Measurements from ENCODE around the gene POU2F3. TPM values are rescaled to one million over a fixed set of nuclear protein-coding genes. Genes with fewer than 3 reads are reported as not detected.

The POU2F3 gene
- total and polyA plus RNA-seq, 2 of the 13 experiments (the other 11 are each of a cell fraction or from before 2014, with no cell fraction given), result not detected

DNA sequence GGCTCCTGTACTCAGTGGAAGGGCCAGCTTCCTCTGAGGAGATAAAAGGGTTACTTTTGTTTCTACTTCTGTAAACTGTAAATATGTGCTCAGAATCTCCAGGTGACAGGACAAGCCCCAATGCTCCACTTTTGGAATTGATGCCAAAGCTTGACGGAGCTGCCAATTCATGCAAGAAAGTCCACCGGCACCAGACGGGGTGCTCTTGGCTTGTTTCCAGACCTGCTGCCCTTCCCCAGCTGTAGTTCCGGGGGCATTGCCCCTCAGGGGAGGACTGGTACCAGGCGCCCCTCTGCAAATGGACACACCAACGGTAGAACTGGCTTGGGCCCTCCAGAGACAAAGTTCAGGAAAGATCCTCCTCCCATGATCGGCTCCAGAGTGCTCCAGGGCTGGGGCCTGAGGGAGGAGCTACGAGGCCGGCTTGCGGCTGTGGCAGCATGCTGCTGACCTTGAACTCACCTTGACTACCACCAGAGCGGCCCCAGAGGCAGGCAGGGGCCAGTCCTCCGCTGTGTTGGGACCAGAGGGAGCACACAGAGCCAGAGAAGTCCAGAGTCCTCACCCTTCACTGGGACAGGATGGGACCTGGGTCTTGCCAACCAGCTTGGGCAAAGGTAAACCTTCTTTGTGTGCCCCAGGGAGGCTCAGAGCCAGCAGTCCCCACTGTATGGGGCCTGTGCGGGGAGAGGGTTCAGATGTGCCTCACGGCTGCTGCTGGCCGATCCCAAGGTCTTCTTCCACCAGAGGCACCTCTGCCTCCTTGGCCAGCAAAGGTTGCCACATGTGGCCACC, 46.9 kb upstream of the POU2F3 start (continued):
- TF ChIP-seq, protein P1, sequence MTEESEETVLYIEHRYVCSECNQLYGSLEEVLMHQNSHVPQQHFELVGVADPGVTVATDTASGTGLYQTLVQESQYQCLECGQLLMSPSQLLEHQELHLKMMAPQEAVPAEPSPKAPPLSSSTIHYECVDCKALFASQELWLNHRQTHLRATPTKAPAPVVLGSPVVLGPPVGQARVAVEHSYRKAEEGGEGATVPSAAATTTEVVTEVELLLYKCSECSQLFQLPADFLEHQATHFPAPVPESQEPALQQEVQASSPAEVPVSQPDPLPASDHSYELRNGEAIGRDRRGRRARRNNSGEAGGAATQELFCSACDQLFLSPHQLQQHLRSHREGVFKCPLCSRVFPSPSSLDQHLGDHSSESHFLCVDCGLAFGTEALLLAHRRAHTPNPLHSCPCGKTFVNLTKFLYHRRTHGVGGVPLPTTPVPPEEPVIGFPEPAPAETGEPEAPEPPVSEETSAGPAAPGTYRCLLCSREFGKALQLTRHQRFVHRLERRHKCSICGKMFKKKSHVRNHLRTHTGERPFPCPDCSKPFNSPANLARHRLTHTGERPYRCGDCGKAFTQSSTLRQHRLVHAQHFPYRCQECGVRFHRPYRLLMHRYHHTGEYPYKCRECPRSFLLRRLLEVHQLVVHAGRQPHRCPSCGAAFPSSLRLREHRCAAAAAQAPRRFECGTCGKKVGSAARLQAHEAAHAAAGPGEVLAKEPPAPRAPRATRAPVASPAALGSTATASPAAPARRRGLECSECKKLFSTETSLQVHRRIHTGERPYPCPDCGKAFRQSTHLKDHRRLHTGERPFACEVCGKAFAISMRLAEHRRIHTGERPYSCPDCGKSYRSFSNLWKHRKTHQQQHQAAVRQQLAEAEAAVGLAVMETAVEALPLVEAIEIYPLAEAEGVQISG (CRISPR knock-in tag; IDR thresholded peaks at IDR 0.05), result peak; percentile 68
- TF ChIP-seq CBX1 (IDR thresholded peaks at IDR 0.05; ENCODE audit: low read depth), result peak; percentile 12
- TF ChIP-seq, protein P2, sequence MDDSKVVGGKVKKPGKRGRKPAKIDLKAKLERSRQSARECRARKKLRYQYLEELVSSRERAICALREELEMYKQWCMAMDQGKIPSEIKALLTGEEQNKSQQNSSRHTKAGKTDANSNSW (CRISPR knock-in tag; IDR thresholded peaks at IDR 0.05; ENCODE audit: borderline replicate concordance), result no peak
- 0 out of 2 replicates have a peak, but pooled peaks have one; percentile 42 for TF ChIP-seq ZNF605 (CRISPR knock-in tag; IDR thresholded peaks at IDR 0.05)
- no peak for TF ChIP-seq ONECUT2 (CRISPR knock-in tag; IDR thresholded peaks at IDR 0.05)
- TF ChIP-seq, protein P3, sequence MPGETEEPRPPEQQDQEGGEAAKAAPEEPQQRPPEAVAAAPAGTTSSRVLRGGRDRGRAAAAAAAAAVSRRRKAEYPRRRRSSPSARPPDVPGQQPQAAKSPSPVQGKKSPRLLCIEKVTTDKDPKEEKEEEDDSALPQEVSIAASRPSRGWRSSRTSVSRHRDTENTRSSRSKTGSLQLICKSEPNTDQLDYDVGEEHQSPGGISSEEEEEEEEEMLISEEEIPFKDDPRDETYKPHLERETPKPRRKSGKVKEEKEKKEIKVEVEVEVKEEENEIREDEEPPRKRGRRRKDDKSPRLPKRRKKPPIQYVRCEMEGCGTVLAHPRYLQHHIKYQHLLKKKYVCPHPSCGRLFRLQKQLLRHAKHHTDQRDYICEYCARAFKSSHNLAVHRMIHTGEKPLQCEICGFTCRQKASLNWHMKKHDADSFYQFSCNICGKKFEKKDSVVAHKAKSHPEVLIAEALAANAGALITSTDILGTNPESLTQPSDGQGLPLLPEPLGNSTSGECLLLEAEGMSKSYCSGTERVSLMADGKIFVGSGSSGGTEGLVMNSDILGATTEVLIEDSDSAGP (CRISPR knock-in tag; IDR thresholded peaks at IDR 0.05; ENCODE audit: borderline replicate concordance), result peak; percentile 96
- no peak for TF ChIP-seq ZNF282 (IDR thresholded peaks at IDR 0.05; ENCODE audit: partially characterized antibody)
- TF ChIP-seq PCBP2 (optimal IDR thresholded peaks at IDR 0.05; ENCODE audit: low read depth, low read length, poor library complexity, severe bottlenecking), result no peak
- TF ChIP-seq ZNF567 (CRISPR knock-in tag; IDR thresholded peaks at IDR 0.05; ENCODE audit: borderline replicate concordance), result 0 out of 2 replicates have a peak, but pooled peaks have one; percentile 57
- peak; percentile 44; the same call in 1 of the 2 replicates for TF ChIP-seq BORCS8-MEF2B (CRISPR knock-in tag; IDR thresholded peaks at IDR 0.05)
- 0 out of 2 replicates have a peak, but pooled peaks have one; percentile 58 for TF ChIP-seq THYN1 (CRISPR knock-in tag; IDR thresholded peaks at IDR 0.05; ENCODE audit: borderline replicate concordance, low read depth)
- TF ChIP-seq TCF7L2 (IDR thresholded peaks at IDR 0.05; ENCODE audit: low read depth, low read length), result no peak
- TF ChIP-seq ZNF180 (CRISPR knock-in tag; IDR thresholded peaks at IDR 0.05; ENCODE audit: borderline replicate concordance, low read depth), result no peak
- TF ChIP-seq KDM1A (CRISPR knock-in tag; IDR thresholded peaks at IDR 0.05), result no peak
- TF ChIP-seq ASH2L (IDR thresholded peaks at IDR 0.05; ENCODE audit: insufficient read length, low read depth, low read length), result no peak
- TF ChIP-seq ZNF256 (CRISPR knock-in tag; conservative IDR thresholded peaks at IDR 0.05), result no peak
- TF ChIP-seq KLF6 (CRISPR knock-in tag; IDR thresholded peaks at IDR 0.05), result no peak
- peak; percentile 77; the same call in 1 of the 2 replicates for TF ChIP-seq ZMYM2 (CRISPR knock-in tag; IDR thresholded peaks at IDR 0.05)
- no peak for TF ChIP-seq HMGA1 (CRISPR knock-in tag; conservative IDR thresholded peaks at IDR 0.05)
- TF ChIP-seq HDAC1 (CRISPR knock-in tag; IDR thresholded peaks at IDR 0.05), result peak; percentile 75
- TF ChIP-seq, protein P4, sequence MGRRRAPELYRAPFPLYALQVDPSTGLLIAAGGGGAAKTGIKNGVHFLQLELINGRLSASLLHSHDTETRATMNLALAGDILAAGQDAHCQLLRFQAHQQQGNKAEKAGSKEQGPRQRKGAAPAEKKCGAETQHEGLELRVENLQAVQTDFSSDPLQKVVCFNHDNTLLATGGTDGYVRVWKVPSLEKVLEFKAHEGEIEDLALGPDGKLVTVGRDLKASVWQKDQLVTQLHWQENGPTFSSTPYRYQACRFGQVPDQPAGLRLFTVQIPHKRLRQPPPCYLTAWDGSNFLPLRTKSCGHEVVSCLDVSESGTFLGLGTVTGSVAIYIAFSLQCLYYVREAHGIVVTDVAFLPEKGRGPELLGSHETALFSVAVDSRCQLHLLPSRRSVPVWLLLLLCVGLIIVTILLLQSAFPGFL (CRISPR knock-in tag; IDR thresholded peaks at IDR 0.05), result no peak
- TF ChIP-seq YY1 (IDR thresholded peaks at IDR 0.05; ENCODE audit: insufficient read depth, insufficient replicate concordance, low read depth, low read length), result no peak
- TF ChIP-seq RARA (CRISPR knock-in tag; IDR thresholded peaks at IDR 0.05), result peak; percentile 100
- TF ChIP-seq ZNF317 (CRISPR knock-in tag; IDR thresholded peaks at IDR 0.05), result no peak
- TF ChIP-seq RFX5 (IDR thresholded peaks at IDR 0.05; ENCODE audit: low read depth, low read length), result no peak
